Lower leg skin (tissue), 3 donors: ENCODE results near the gene SDCCAG8.

Source experiments
- CTCF ChIP-seq, 3 donors: fragments of 450-650 bp; IDR thresholded peaks; one replicate each; pipeline ENCODE4 v1.5.1; 2016; ENCODE audit warnings: antibody characterized with exemption in 3 of 3, mild to moderate bottlenecking in 3 of 3, moderate library complexity in 2 of 3
- POLR2A ChIP-seq, 2 donors: fragments of 450-650 bp; IDR thresholded peaks; one replicate each; pipeline ENCODE4 v1.6.1; 2016 to 2017; ENCODE audit warnings: antibody characterized with exemption in 2 of 2, mild to moderate bottlenecking in 1 of 2, moderate library complexity in 1 of 2

DNA sequence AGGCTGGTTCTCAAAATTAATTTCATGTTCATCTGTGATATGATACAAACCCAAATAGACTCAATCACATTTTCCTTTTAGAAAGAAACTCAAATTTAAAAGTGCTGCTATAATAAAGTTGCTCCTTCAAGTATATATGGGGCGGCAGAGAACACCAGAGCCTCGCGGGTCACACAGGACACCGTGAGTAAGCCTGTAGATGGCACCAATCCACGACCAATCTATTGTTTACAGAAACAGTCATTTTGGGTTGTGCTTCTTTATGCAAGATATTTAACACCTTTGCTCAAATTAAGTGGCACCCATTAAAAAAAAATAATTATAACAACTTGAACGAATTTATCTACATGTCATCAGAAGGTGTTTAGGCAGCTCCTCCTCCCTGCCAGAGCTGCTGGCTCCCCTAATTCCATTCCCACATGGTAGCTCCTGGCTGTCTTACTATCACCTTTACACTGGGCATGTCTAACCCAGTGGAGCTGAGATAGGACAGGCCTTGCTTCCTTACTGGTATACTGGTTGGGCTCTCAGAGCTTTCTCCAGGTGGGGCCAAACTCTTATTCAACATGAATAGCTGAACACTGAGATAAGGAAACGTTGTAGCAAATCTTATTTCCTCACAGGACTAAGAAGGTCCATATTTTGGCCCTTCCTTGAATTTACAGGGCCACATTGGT is 287.0 kb downstream of the SDCCAG8 start:
- no peak for TF ChIP-seq CTCF (IDR thresholded peaks at IDR 0.05)
- TF ChIP-seq POLR2A (IDR thresholded peaks at IDR 0.05), result no peak
